Loucy (cell line): ENCODE results near the gene KYAT1.

Experiments used
- H2AFZ ChIP-seq: fragments of 200-600 bp; sonication (generic); 2 replicates; pipeline ENCODE4 v1.6.0; 2016; ENCODE audit warnings: antibody characterized with exemption, mild to moderate bottlenecking, low read length, moderate library complexity
- H3F3A ChIP-seq: fragments of 200-600 bp; 2 replicates; pipeline ENCODE4 v1.6.0; 2016; ENCODE audit warnings: antibody characterized with exemption, low read depth, mild to moderate bottlenecking
- H3K27me3 ChIP-seq: fragments of 200-600 bp; sonication (generic); 2 replicates; pipeline ENCODE4 v1.6.1; 2014; ENCODE audit warnings: low read length, mild to moderate bottlenecking; ENCODE audit not compliant: insufficient read depth, poor library complexity, severe bottlenecking
- H3K36me3 ChIP-seq: fragments of 200-600 bp; sonication (generic); 2 replicates; pipeline ENCODE4 v1.6.1; 2016; ENCODE audit warnings: low read length; ENCODE audit not compliant: insufficient read depth
- H3K4me1 ChIP-seq: fragments of 200-600 bp; sonication (generic); 2 replicates; pipeline ENCODE4 v1.5.1; 2014; ENCODE audit warnings: low read length, mild to moderate bottlenecking; ENCODE audit not compliant: insufficient read depth, poor library complexity, severe bottlenecking
- H3K4me2 ChIP-seq: fragments of 200-600 bp; sonication (generic); 2 replicates; pipeline ENCODE4 v1.6.0; 2014; ENCODE audit warnings: antibody characterized with exemption, low read length, low read depth, mild to moderate bottlenecking; ENCODE audit not compliant: poor library complexity, severe bottlenecking
- H3K4me3 ChIP-seq: fragments of 200-600 bp; sonication (generic); 2 replicates; pipeline ENCODE4 v1.5.1; 2014; ENCODE audit warnings: low read length, mild to moderate bottlenecking, mixed read lengths; ENCODE audit not compliant: poor library complexity, severe bottlenecking
- H3K79me2 ChIP-seq: fragments of 200-600 bp; sonication (generic); 2 replicates; pipeline ENCODE4 v1.6.1; 2014; ENCODE audit warnings: low read length; ENCODE audit not compliant: insufficient read depth
- H3K9ac ChIP-seq: fragments of 200-600 bp; sonication (generic); 2 replicates; pipeline ENCODE4 v1.6.0; 2014; ENCODE audit warnings: mild to moderate bottlenecking, low read depth, low read length, moderate library complexity; ENCODE audit not compliant: poor library complexity, severe bottlenecking
- H3K9me2 ChIP-seq: fragments of 200-600 bp; sonication (generic); replicated peaks from 2 replicates; pipeline ENCODE4 v1.6.1; 2016; ENCODE audit warnings: low read depth, low read length, mixed read lengths
- H3K9me3 ChIP-seq: fragments of 200-600 bp; sonication (generic); 2 replicates; pipeline ENCODE4 v1.6.1; 2014; ENCODE audit warnings: mild to moderate bottlenecking, antibody characterized with exemption, low read length, low read depth; ENCODE audit not compliant: insufficient read depth
- H4K20me1 ChIP-seq: fragments of 200-600 bp; sonication (generic); 2 replicates; pipeline ENCODE4 v1.6.0; 2014; ENCODE audit warnings: antibody characterized with exemption, low read length, mild to moderate bottlenecking; ENCODE audit not compliant: insufficient read depth, poor library complexity, severe bottlenecking
- EZH2phosphoT487 ChIP-seq: fragments of 200-600 bp; IDR thresholded peaks from 2 replicates; pipeline ENCODE4 v1.6.1; 2018; ENCODE audit warnings: antibody characterized with exemption, mild to moderate bottlenecking, moderate library complexity, borderline replicate concordance
- TF ChIP-seq, protein P1 (sequence below): fragments of 200-600 bp; sonication (generic); conservative IDR thresholded peaks from 2 replicates; pipeline ENCODE4 v1.5.1; 2014; ENCODE audit warnings: mild to moderate bottlenecking, antibody characterized with exemption, low read length

Gene KYAT1

DNA sequence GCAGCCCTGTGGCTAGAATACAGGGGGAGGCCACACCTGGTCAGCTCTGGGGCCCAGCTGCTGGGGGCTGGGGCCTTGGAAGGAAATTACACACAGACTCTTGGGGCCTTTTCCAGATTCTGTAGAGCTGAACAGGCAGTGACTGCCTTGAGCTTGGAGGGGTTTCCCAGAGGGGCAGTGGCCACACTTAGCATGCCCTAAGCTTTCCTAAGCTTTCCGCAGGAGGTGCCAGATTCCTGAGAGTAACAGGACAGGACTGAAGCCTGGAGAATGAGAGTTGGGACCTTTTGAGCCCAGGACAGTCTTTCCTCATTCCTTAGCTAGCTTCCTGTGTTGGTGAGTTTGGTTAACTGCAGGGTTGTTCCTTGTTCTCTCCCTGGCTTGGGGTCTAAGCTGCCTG is 93.3 kb downstream of the KYAT1 start:
- no peak overlapping the region for H2AFZ ChIP-seq
- H3K9ac ChIP-seq, result peak overlapping the region; percentile 81

DNA sequence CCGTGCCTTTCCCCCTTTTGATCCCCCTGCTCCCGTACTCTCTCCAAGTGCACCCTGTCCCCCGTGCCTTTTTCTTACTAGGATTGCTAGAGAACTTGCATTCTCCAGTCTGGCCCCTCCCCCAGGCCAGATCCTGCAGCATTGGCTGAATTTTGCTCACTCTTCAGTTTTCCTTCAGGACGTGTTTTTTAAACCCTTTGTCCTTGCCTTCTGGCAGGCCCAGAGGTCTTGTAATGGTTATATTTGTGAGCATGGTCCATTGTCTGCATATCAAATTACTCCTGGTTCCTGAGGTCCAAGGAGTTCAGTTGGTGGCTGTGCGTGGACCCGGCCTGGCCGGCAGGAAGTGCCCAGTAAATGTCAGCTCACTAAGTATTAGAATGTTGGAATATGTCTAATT is 94.1 kb downstream of the KYAT1 start:
- H3K9ac ChIP-seq, result peak overlapping the region; percentile 81
- H3K4me1 ChIP-seq, result peaks cover 6% of the 10 kb centered on the region
- peak overlapping the region; percentile 80 for H3K4me2 ChIP-seq
- no peaks in the 10 kb centered on the region for H4K20me1 ChIP-seq
- H3K9me3 ChIP-seq, result no peaks in the 10 kb centered on the region
- no peaks in the 10 kb centered on the region for H3K9me2 ChIP-seq
- peak overlapping the region; percentile 80; the same call in 1 of the 2 replicates for H2AFZ ChIP-seq
- H3F3A ChIP-seq, result no peaks in the 10 kb centered on the region
- H3K27me3 ChIP-seq, result no peaks in the 10 kb centered on the region
- H3K4me3 ChIP-seq, result peak overlapping the region; percentile 96
- H3K36me3 ChIP-seq, result peaks cover 5% of the 10 kb centered on the region; the same call in 1 of the 2 replicates
- no peak for TF ChIP-seq EZH2phosphoT487
- TF ChIP-seq, protein P1, sequence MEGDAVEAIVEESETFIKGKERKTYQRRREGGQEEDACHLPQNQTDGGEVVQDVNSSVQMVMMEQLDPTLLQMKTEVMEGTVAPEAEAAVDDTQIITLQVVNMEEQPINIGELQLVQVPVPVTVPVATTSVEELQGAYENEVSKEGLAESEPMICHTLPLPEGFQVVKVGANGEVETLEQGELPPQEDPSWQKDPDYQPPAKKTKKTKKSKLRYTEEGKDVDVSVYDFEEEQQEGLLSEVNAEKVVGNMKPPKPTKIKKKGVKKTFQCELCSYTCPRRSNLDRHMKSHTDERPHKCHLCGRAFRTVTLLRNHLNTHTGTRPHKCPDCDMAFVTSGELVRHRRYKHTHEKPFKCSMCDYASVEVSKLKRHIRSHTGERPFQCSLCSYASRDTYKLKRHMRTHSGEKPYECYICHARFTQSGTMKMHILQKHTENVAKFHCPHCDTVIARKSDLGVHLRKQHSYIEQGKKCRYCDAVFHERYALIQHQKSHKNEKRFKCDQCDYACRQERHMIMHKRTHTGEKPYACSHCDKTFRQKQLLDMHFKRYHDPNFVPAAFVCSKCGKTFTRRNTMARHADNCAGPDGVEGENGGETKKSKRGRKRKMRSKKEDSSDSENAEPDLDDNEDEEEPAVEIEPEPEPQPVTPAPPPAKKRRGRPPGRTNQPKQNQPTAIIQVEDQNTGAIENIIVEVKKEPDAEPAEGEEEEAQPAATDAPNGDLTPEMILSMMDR, result no peak
- H3K79me2 ChIP-seq, result peaks cover 18% of the 10 kb centered on the region; the same call in 1 of the 2 replicates

More for the DNA sequence above, 93.3 kb downstream of the KYAT1 start:
- peak overlapping the region; percentile 80 for H3K4me2 ChIP-seq
- peak overlapping the region; percentile 96 for H3K4me3 ChIP-seq
- H3K9me3 ChIP-seq, result no peaks in the 10 kb centered on the region
- no peaks in the 10 kb centered on the region for H4K20me1 ChIP-seq
- H3K27me3 ChIP-seq, result no peaks in the 10 kb centered on the region
- peaks cover 18% of the 10 kb centered on the region; the same call in 1 of the 2 replicates for H3K79me2 ChIP-seq
- no peak for TF ChIP-seq EZH2phosphoT487
- TF ChIP-seq, protein P1, result no peak
- peaks cover 5% of the 10 kb centered on the region; the same call in 1 of the 2 replicates for H3K36me3 ChIP-seq
- no peaks in the 10 kb centered on the region for H3F3A ChIP-seq
- H3K4me1 ChIP-seq, result peaks cover 6% of the 10 kb centered on the region
- H3K9me2 ChIP-seq, result no peaks in the 10 kb centered on the region

- peak within 1 kb of the TSS; percentile 96 for H2AFZ ChIP-seq
- no peaks in the 10 kb centered on the region for H3K27me3 ChIP-seq
- TF ChIP-seq, protein P1, result no peak
- no peak for TF ChIP-seq EZH2phosphoT487
Observed at GRCh38 chr9:128786681-128787601, 94.8 kb downstream of the KYAT1 start, which contains the start of gene TBC1D13. Gene TBC1D13, plus strand, starts transcription at chr9:128787253. Its CDS starts 101 bp downstream, at chr9:128787354.

More at GRCh38 chr9:128786681-128787601, 94.8 kb downstream of the KYAT1 start, which contains the start of gene TBC1D13:
- peaks cover 6% of the 10 kb centered on the region for H3K4me1 ChIP-seq
- H3K9me3 ChIP-seq, result no peaks in the 10 kb centered on the region
- H3K4me3 ChIP-seq, result peak within 1 kb of the TSS; percentile 96
- peaks cover 2% of the 10 kb centered on the region; the same call in 1 of the 2 replicates for H3K36me3 ChIP-seq
- H3K9me2 ChIP-seq, result no peaks in the 10 kb centered on the region
- peak within 1 kb of the TSS; percentile 81 for H3K9ac ChIP-seq
- H3K79me2 ChIP-seq, result peaks cover 18% of the 10 kb centered on the region; the same call in 1 of the 2 replicates
- peak within 1 kb of the TSS; percentile 84 for H3K4me2 ChIP-seq
- H4K20me1 ChIP-seq, result no peaks in the 10 kb centered on the region
- no peaks in the 10 kb centered on the region for H3F3A ChIP-seq
